GM23338 (cell line): Measurements from ENCODE around the gene ATXN7L1. TPM values are rescaled to one million over a fixed set of nuclear protein-coding genes. Genes with fewer than 3 reads are reported as not detected.

ENCODE experiments used
- ATAC-seq: fragments of 200-7000 bp; cut with Tn5 transposase; 3 replicates; pipeline ENCODE4 v1.9.1; 2020
- DNase-seq: peaks from one replicate; pipeline ENCODE4 v3.0.0-alpha.2; 2015; ENCODE audit warnings: low spot score
- H2AFZ ChIP-seq: fragments of 200-600 bp; sonication (generic); 2 replicates; pipeline ENCODE4 v1.8.0; 2016; ENCODE audit warnings: antibody characterized with exemption, mild to moderate bottlenecking, moderate library complexity
- H3F3A ChIP-seq: fragments of 200-600 bp; sonication (generic); replicated peaks from 2 replicates; pipeline ENCODE4 v1.8.0; 2017; ENCODE audit warnings: antibody characterized with exemption, mixed run types, low read depth
- H3K27ac ChIP-seq: fragments of 200-600 bp; sonication (generic); 2 replicates; pipeline ENCODE4 v1.6.1; 2016; ENCODE audit warnings: low read depth
- H3K27me3 ChIP-seq: fragments of 200-600 bp; sonication (generic); 2 replicates; pipeline ENCODE4 v1.8.0; 2016; ENCODE audit warnings: mild to moderate bottlenecking, mixed run types, moderate library complexity; ENCODE audit not compliant: insufficient read depth
- H3K36me3 ChIP-seq: fragments of 200-600 bp; sonication (generic); 2 replicates; pipeline ENCODE4 v1.8.0; 2016; ENCODE audit warnings: mild to moderate bottlenecking; ENCODE audit not compliant: insufficient read depth
- H3K4me1 ChIP-seq: fragments of 200-600 bp; sonication (generic); 2 replicates; pipeline ENCODE4 v1.8.0; 2016; ENCODE audit warnings: mild to moderate bottlenecking, moderate library complexity; ENCODE audit not compliant: insufficient read depth
- H3K4me2 ChIP-seq: fragments of 200-600 bp; sonication (generic); 2 replicates; pipeline ENCODE4 v1.7.1; 2017; ENCODE audit warnings: mixed run types
- H3K4me3 ChIP-seq: fragments of 200-600 bp; sonication (generic); 2 replicates; pipeline ENCODE4 v1.6.1; 2016; ENCODE audit warnings: mixed run types
- H3K79me2 ChIP-seq: fragments of 200-600 bp; sonication (generic); replicated peaks from 2 replicates; pipeline ENCODE4 v1.8.0; 2017; ENCODE audit warnings: mild to moderate bottlenecking; ENCODE audit not compliant: insufficient read depth
- H3K9me2 ChIP-seq: fragments of 200-600 bp; sonication (generic); 2 replicates; pipeline ENCODE4 v1.8.0; 2017; ENCODE audit not compliant: insufficient read depth
- H4K20me1 ChIP-seq: fragments of 200-600 bp; sonication (generic); replicated peaks from 2 replicates; pipeline ENCODE4 v1.8.0; 2017; ENCODE audit warnings: mild to moderate bottlenecking; ENCODE audit not compliant: insufficient read depth
- H3K27ac Mint-ChIP-seq: 2 replicates; pipeline ENCODE4 v1.8.0; 2020; ENCODE audit warnings: inconsistent platforms, mild to moderate bottlenecking, moderate library complexity, mixed read lengths
- H3K27me3 Mint-ChIP-seq: 3 replicates; pipeline ENCODE4 v1.8.0; 2022; ENCODE audit warnings: low read depth, mild to moderate bottlenecking, moderate library complexity, mixed read lengths, inconsistent platforms; ENCODE audit not compliant: insufficient read depth, poor library complexity
- H3K36me3 Mint-ChIP-seq: 3 replicates; pipeline ENCODE4 v1.8.0; 2021; ENCODE audit warnings: low read depth, mild to moderate bottlenecking, inconsistent platforms, moderate library complexity, mixed read lengths
- H3K4me1 Mint-ChIP-seq: 3 replicates; pipeline ENCODE4 v1.8.0; 2020; ENCODE audit warnings: mild to moderate bottlenecking, inconsistent platforms, mixed read lengths
- H3K4me3 Mint-ChIP-seq: 3 replicates; pipeline ENCODE4 v1.8.0; 2021; ENCODE audit warnings: moderate library complexity, mild to moderate bottlenecking, inconsistent platforms, mixed read lengths
- H3K9me3 Mint-ChIP-seq: 3 replicates; pipeline ENCODE4 v1.8.0; 2020; ENCODE audit warnings: moderate library complexity, mild to moderate bottlenecking, inconsistent platforms, mixed read lengths
- CREB1 ChIP-seq: fragments of 250-450 bp; sonication (Bioruptor Pico); IDR thresholded peaks from 2 replicates; pipeline ENCODE4 v1.5.0; 2020; ENCODE audit warnings: low read depth, mild to moderate bottlenecking, moderate library complexity
- CTCF ChIP-seq, 2 experiments: fragments of 200-600 bp in 1 of 2; sonication (generic) in 1 of 2; conservative IDR thresholded peaks; 2 replicates each; pipeline versions ENCODE4 v1.5.1 to v1.6.1; 2016 to 2017; ENCODE audit warnings: antibody characterized with exemption in 2 of 2, low read depth in 2 of 2, mild to moderate bottlenecking in 2 of 2, moderate library complexity in 1 of 2
- ETS1 ChIP-seq: IDR thresholded peaks from 2 replicates; pipeline ENCODE4 v1.6.1; 2016; ENCODE audit warnings: antibody characterized with exemption
- EZH2phosphoT487 ChIP-seq: fragments of 200-600 bp; sonication (generic); IDR thresholded peaks from one replicate; pipeline ENCODE4 v1.8.1; 2018; ENCODE audit warnings: antibody characterized with exemption; ENCODE audit not compliant: unreplicated experiment
- JUNB ChIP-seq: IDR thresholded peaks from one replicate; pipeline ENCODE4 v1.6.1; 2016; ENCODE audit warnings: antibody characterized with exemption; ENCODE audit not compliant: unreplicated experiment
- NANOG ChIP-seq: IDR thresholded peaks from 2 replicates; pipeline ENCODE4 v1.6.1; 2016; ENCODE audit warnings: antibody characterized with exemption, borderline replicate concordance
- REST ChIP-seq: IDR thresholded peaks from one replicate; pipeline ENCODE4 v1.6.1; 2018; ENCODE audit warnings: antibody characterized with exemption; ENCODE audit not compliant: unreplicated experiment
- STAT1 ChIP-seq: IDR thresholded peaks from one replicate; pipeline ENCODE4 v1.6.1; 2016; ENCODE audit warnings: antibody characterized with exemption; ENCODE audit not compliant: unreplicated experiment
- ZNF114 ChIP-seq: fragments of 250-450 bp; sonication (Bioruptor Pico); IDR thresholded peaks from 2 replicates; pipeline ENCODE4 v1.5.0; 2020; ENCODE audit warnings: mild to moderate bottlenecking, moderate library complexity
- ZNF331 ChIP-seq: fragments of 250-450 bp; sonication (Bioruptor Pico); IDR thresholded peaks from 2 replicates; pipeline ENCODE4 v1.5.0; 2020; ENCODE audit warnings: low read depth, mild to moderate bottlenecking, moderate library complexity
- ZNF462 ChIP-seq: fragments of 250-450 bp; sonication (Bioruptor Pico); IDR thresholded peaks from 2 replicates; pipeline ENCODE4 v1.5.0; 2020; ENCODE audit warnings: mild to moderate bottlenecking, moderate library complexity
- polyA plus RNA-seq: library from polyadenylated mRNA; unstranded; fragments of >200 nt; fragmentation: Nextera tagmentation; extraction: Ambion mirVana; gene quantifications from 2 replicates; pipeline ENCODE4 v1.2.1, GENCODE V29; 2016
- total RNA-seq: library from RNA; depleted of rRNA; stranded (reverse); fragments of >200 nt; shearing (Covaris generic); gene quantifications from 2 replicates; pipeline ENCODE4 v1.2.3, GENCODE V29; 2014

Gene ATXN7L1
- total and polyA plus RNA-seq, 2 experiments from 2014 or later = 22.8 to 29.8 TPM

- TF ChIP-seq ZNF462 (CRISPR knock-in tag) = no peak
- no peak for TF ChIP-seq ZNF114 (CRISPR knock-in tag)
Measured at GRCh38 chr7:105654095-105654686, 222.2 kb downstream of the ATXN7L1 start (continued).

GRCh38 chr7:105653441-105654005 lies 222.9 kb downstream of the ATXN7L1 start:
- peaks cover 67% of the 10 kb centered on the region for H3K4me1 ChIP-seq
- no peaks in the 10 kb centered on the region for H4K20me1 ChIP-seq
- no peak overlapping the region for H2AFZ ChIP-seq
- Mint-ChIP-seq H3K36me3 (peaks cover 26% of the 10 kb centered on the region), H3K27me3 (peaks cover 17% of the 10 kb centered on the region), H3K4me3 (peak overlapping the region; percentile 40; the same call in 2 of the 3 replicates), H3K27ac (peak overlapping the region; percentile 68), H3K4me1 (peaks cover 79% of the 10 kb centered on the region), H3K9me3 (no peaks in the 10 kb centered on the region)
- ATAC-seq = no peak
- H3F3A ChIP-seq = peaks cover 40% of the 10 kb centered on the region
- peak overlapping the region; percentile 85 for H3K27ac ChIP-seq
- peaks cover 7% of the 10 kb centered on the region; the same call in 1 of the 2 replicates for H3K36me3 ChIP-seq
- no peak overlapping the region for H3K4me3 ChIP-seq
- H3K79me2 ChIP-seq = peaks cover 3% of the 10 kb centered on the region; the same call in 1 of the 2 replicates
- H3K4me2 ChIP-seq = peak overlapping the region; percentile 67; the same call in 1 of the 2 replicates
- DNase-seq = no peak
- H3K9me2 ChIP-seq = no peaks in the 10 kb centered on the region
- H3K27me3 ChIP-seq = no peaks in the 10 kb centered on the region
- TF ChIP-seq ETS1 (no peak), STAT1 (no peak), NANOG (no peak), EZH2phosphoT487 (no peak), REST (no peak), CTCF (conservative IDR thresholded peaks at IDR 0.05; ENCODE audit: low read depth in 2 of 2) (no peak), ZNF331 (CRISPR knock-in tag) (no peak), CREB1 (CRISPR knock-in tag) (no peak), ZNF114 (CRISPR knock-in tag) (no peak), JUNB (no peak)
